ENCODE measurements around the gene VMP1. TPM values are rescaled to one million over a fixed set of nuclear protein-coding genes. Genes with fewer than 3 reads are reported as not detected.

Gene VMP1
- total RNA-seq, 1 donor from 2014 or later = 183 TPM

GRCh38 chr17:59695945-59696681 is 11.3 kb upstream of the VMP1 start:
- intact Hi-C loops (cut with DNase I) = no loop called here
- no peak overlapping the region for H3K4me3 ChIP-seq
- H3K27me3 ChIP-seq = no peaks in the 10 kb centered on the region
- H3K36me3 ChIP-seq = peaks cover 66 to 85% of the 10 kb centered on the region in 2 donors
- no peak for DNase-seq (ENCODE audit: low spot score in 2 of 2)
- H3K9me3 ChIP-seq = no peaks in the 10 kb centered on the region
- H3K27ac ChIP-seq = no peak overlapping the region
- TF ChIP-seq CTCF (IDR thresholded peaks at IDR 0.05) = no peak
- H3K4me1 ChIP-seq = no peaks in the 10 kb centered on the region

DNA sequence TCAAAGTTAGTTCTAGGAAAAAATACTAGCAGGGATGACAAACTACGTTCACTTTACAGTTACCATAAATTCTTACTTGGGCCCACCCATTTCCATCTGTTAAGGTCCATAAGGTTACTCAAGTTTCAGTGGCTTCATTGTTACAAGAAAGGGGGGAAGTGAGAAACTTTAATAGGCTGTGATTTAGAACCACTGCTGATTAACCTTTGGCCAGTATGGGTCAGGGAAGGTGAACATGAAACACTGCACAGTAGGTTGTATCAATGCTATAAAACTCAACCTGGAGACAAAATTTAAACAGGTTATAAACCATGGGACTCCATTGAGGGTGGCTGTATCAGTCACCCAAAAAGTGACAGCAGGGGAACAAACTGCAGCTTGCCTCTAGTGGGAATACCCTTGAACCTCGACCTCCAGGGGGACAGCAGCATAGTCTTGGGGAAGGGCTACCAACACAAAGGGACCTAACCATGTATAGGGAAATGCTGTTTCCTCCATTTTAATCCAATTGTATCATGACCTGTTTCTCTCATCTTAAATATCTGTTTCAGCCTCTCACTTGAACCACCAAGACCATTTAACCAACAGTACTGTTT is 10.7 kb upstream of the VMP1 start:
- no peak for TF ChIP-seq CTCF (IDR thresholded peaks at IDR 0.05)
- no peaks in the 10 kb centered on the region for H3K4me1 ChIP-seq
- peaks cover 62 to 79% of the 10 kb centered on the region in 2 donors for H3K36me3 ChIP-seq
- intact Hi-C loops (cut with DNase I) = no loop called here
- H3K9me3 ChIP-seq = no peaks in the 10 kb centered on the region
- no peaks in the 10 kb centered on the region for H3K27me3 ChIP-seq
- no peak for DNase-seq (ENCODE audit: low spot score in 2 of 2)
- no peak overlapping the region for H3K4me3 ChIP-seq
- H3K27ac ChIP-seq = no peak overlapping the region

GRCh38 chr17:59698143-59698542 is 9.3 kb upstream of the VMP1 start:
- DNase-seq (ENCODE audit: low spot score in 2 of 2) = no peak
- TF ChIP-seq CTCF (IDR thresholded peaks at IDR 0.05) = no peak
- Histone ChIP-seq H3K4me3 (no peak overlapping the region), H3K27me3 (no peaks in the 10 kb centered on the region), H3K36me3 (peaks cover 53 to 70% of the 10 kb centered on the region in 2 donors), H3K27ac (no peak overlapping the region), H3K4me1 (no peaks in the 10 kb centered on the region), H3K9me3 (no peaks in the 10 kb centered on the region)
- intact Hi-C loops (cut with DNase I) = no loop called here

DNA sequence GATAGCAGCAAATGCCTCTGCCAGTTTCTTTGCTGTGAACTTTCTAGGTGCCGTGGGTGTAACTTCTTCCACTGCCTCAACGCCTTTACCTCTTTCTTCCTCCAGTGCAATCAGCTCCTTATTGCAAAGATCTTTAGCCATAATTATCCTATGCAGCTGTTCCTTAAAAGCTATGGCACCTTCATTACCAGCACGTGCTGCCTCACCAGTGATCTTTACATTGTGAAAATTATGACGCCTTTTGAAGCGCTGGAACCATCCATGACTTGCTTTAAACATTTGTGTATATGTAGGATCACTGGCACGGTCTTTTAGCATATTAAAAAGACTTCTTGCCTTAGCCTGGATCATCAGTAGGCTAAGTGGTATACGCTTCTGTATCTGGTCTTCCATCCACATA is 8.2 kb upstream of the VMP1 start:
- peaks cover 43 to 60% of the 10 kb centered on the region in 2 donors for H3K36me3 ChIP-seq
- H3K9me3 ChIP-seq = no peaks in the 10 kb centered on the region
- H3K4me1 ChIP-seq = no peaks in the 10 kb centered on the region
- intact Hi-C loops (cut with DNase I) = no loop called here
- no peak for TF ChIP-seq CTCF (IDR thresholded peaks at IDR 0.05)
- no peak overlapping the region for H3K27ac ChIP-seq
- H3K27me3 ChIP-seq = no peaks in the 10 kb centered on the region
- H3K4me3 ChIP-seq = no peak overlapping the region
- no peak for DNase-seq (ENCODE audit: low spot score in 2 of 2)

DNA sequence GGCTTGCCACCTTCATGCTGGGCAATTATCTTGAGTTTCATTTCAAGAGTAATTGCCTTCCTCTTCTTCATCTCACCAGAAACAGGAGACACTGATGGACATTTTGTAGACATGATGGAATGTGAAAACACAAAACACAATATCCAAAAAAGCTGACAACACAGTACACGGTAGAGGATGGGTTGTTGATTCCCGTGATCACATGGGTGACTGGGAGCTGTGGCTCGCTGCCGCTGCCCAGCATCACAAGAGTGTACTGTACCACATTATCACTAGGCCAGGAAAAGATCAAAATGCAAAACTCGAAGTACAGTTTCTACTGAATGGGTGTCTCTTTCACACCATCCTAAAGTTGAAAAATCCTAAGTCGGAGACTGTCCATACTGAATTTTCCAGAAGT is 7.7 kb upstream of the VMP1 start:
- Histone ChIP-seq H3K27ac (no peak overlapping the region), H3K27me3 (no peaks in the 10 kb centered on the region), H3K4me1 (no peaks in the 10 kb centered on the region), H3K9me3 (no peaks in the 10 kb centered on the region), H3K4me3 (no peak overlapping the region), H3K36me3 (peaks cover 37 to 55% of the 10 kb centered on the region in 2 donors)
- intact Hi-C loops (cut with DNase I) = loop anchor here (10.0 kb wide), 1 partner anchor 975 kb away; the partner anchor contains the start of gene BCAS3
- no peak for TF ChIP-seq CTCF (IDR thresholded peaks at IDR 0.05)
- DNase-seq (ENCODE audit: low spot score in 2 of 2) = no peak
